PC-9 (cell line): ENCODE measurements around the gene IRX4. TPM values are rescaled to one million over a fixed set of nuclear protein-coding genes. Genes with fewer than 3 reads are reported as not detected.

ENCODE experiments used
- BruUV-seq: library from RNA; stranded (reverse); fragments of 400-500 nt; replicated peaks from 2 replicates; lab custom pipeline; 2021; lab: Mats Ljungman, UMichigan
- CTCF ChIA-PET: fragments of 300-600 bp; sonication (Branson Sonifier 250); formaldehyde crosslinking; loops from one replicate; lab custom pipeline; 2022; ENCODE audit warnings: antibody characterized with exemption; lab: Charles Lee
- POLR2A ChIA-PET: fragments of 300-600 bp; sonication (Branson Sonifier 250); formaldehyde crosslinking; loops from one replicate; lab custom pipeline; 2022; ENCODE audit warnings: antibody characterized with exemption; ENCODE audit not compliant: unreplicated experiment; lab: Charles Lee
- DNase-seq, 2 experiments: peaks; one replicate each; pipeline versions ENCODE4 v3.0.0 to v3.0.0-alpha.2; 2015 to 2022; ENCODE audit warnings: mixed read lengths in 1 of 2
- H2AFZ ChIP-seq: fragments of 200-600 bp; sonication (generic); 2 replicates; pipeline ENCODE4 v1.8.1; 2017; ENCODE audit warnings: antibody characterized with exemption
- H3F3A ChIP-seq: fragments of 200-600 bp; sonication (generic); 2 replicates; pipeline ENCODE4 v1.8.1; 2017; ENCODE audit warnings: antibody characterized with exemption, mild to moderate bottlenecking, low read depth; ENCODE audit not compliant: insufficient read depth
- H3K27ac ChIP-seq: fragments of 200-600 bp; sonication (generic); 2 replicates; pipeline ENCODE4 v1.6.1; 2016; ENCODE audit warnings: mixed run types
- H3K27me3 ChIP-seq: fragments of 200-600 bp; sonication (generic); 2 replicates; pipeline ENCODE4 v1.6.1; 2016; ENCODE audit warnings: low read depth, mixed run types; ENCODE audit not compliant: insufficient read depth
- H3K36me3 ChIP-seq: fragments of 200-600 bp; sonication (generic); 2 replicates; pipeline ENCODE4 v1.6.1; 2016; ENCODE audit warnings: low read depth, mixed run types
- H3K4me1 ChIP-seq: fragments of 200-600 bp; sonication (generic); replicated peaks from 2 replicates; pipeline ENCODE4 v1.6.1; 2016; ENCODE audit warnings: mixed run types; ENCODE audit not compliant: insufficient read depth
- H3K4me2 ChIP-seq: fragments of 200-600 bp; sonication (generic); 2 replicates; pipeline ENCODE4 v1.6.1; 2017; ENCODE audit warnings: mixed run types
- H3K4me3 ChIP-seq: fragments of 200-600 bp; sonication (generic); 2 replicates; pipeline ENCODE4 v1.6.1; 2016; ENCODE audit warnings: mixed run types
- H3K79me2 ChIP-seq: fragments of 200-600 bp; sonication (generic); 2 replicates; pipeline ENCODE4 v1.6.1; 2017; ENCODE audit warnings: low read depth, mixed run types
- H3K9me2 ChIP-seq: fragments of 200-600 bp; sonication (generic); 2 replicates; pipeline ENCODE4 v1.8.1; 2017; ENCODE audit warnings: mild to moderate bottlenecking; ENCODE audit not compliant: insufficient read depth
- H3K9me3 ChIP-seq: fragments of 200-600 bp; sonication (generic); 2 replicates; pipeline ENCODE4 v1.8.1; 2016; ENCODE audit warnings: low read depth; ENCODE audit not compliant: insufficient read depth
- H4K20me1 ChIP-seq: fragments of 200-600 bp; sonication (generic); 2 replicates; pipeline ENCODE4 v1.8.1; 2017; ENCODE audit not compliant: insufficient read depth
- EZH2 ChIP-seq: fragments of 200-600 bp; sonication (generic); IDR thresholded peaks from 2 replicates; pipeline ENCODE4 v1.8.0; 2017; ENCODE audit warnings: antibody characterized with exemption, low read depth
- intact Hi-C: fragments of 100-400 bp; cut with micrococcal nuclease; formaldehyde crosslinking; loops from one replicate; pipeline ENCODE4 v1.10.0; 2022; ENCODE audit not compliant: unreplicated experiment
- total RNA-seq: library from RNA; stranded (reverse); gene quantifications from 2 replicates; pipeline ENCODE4 v1.2.3, GENCODE V29; 2021
- TF ChIP-seq, protein P1 (sequence below): fragments of 200-600 bp; sonication (generic); conservative IDR thresholded peaks from 2 replicates; pipeline ENCODE4 v1.6.1; 2017; ENCODE audit warnings: mixed run types, antibody characterized with exemption, mild to moderate bottlenecking, moderate library complexity

IRX4 gene
- total RNA-seq, 1 experiment from 2014 or later: not detected

- H3K9me2 ChIP-seq: no peaks in the 10 kb centered on the region
- H3K4me2 ChIP-seq: no peak overlapping the region
- no peaks in the 10 kb centered on the region for H3K9me3 ChIP-seq
- CTCF ChIA-PET: no interaction called here
- POLR2A ChIA-PET: no interaction called here
- H3K4me3 ChIP-seq: no peak overlapping the region
- no peaks in the 10 kb centered on the region for H3K79me2 ChIP-seq
- H3K4me1 ChIP-seq: no peaks in the 10 kb centered on the region
- no peaks in the 10 kb centered on the region for H3F3A ChIP-seq
- no peaks in the 10 kb centered on the region for H4K20me1 ChIP-seq
- H3K27me3 ChIP-seq: peaks cover 98% of the 10 kb centered on the region
- no peak for DNase-seq
- intact Hi-C loops: no loop called here
- H3K36me3 ChIP-seq: no peaks in the 10 kb centered on the region
- no peak overlapping the region for H3K27ac ChIP-seq
- TF ChIP-seq, protein P1, sequence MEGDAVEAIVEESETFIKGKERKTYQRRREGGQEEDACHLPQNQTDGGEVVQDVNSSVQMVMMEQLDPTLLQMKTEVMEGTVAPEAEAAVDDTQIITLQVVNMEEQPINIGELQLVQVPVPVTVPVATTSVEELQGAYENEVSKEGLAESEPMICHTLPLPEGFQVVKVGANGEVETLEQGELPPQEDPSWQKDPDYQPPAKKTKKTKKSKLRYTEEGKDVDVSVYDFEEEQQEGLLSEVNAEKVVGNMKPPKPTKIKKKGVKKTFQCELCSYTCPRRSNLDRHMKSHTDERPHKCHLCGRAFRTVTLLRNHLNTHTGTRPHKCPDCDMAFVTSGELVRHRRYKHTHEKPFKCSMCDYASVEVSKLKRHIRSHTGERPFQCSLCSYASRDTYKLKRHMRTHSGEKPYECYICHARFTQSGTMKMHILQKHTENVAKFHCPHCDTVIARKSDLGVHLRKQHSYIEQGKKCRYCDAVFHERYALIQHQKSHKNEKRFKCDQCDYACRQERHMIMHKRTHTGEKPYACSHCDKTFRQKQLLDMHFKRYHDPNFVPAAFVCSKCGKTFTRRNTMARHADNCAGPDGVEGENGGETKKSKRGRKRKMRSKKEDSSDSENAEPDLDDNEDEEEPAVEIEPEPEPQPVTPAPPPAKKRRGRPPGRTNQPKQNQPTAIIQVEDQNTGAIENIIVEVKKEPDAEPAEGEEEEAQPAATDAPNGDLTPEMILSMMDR: no peak
- no peak for TF ChIP-seq EZH2
- no TSS peak for BruUV-seq
- no peak overlapping the region for H2AFZ ChIP-seq
Measured at GRCh38 chr5:1914471-1914870, 31.7 kb upstream of the IRX4 start.

- POLR2A ChIA-PET: no interaction called here
- no peak overlapping the region for H3K27ac ChIP-seq
Measured at GRCh38 chr5:1913578-1913977, 30.9 kb upstream of the IRX4 start.

DNA sequence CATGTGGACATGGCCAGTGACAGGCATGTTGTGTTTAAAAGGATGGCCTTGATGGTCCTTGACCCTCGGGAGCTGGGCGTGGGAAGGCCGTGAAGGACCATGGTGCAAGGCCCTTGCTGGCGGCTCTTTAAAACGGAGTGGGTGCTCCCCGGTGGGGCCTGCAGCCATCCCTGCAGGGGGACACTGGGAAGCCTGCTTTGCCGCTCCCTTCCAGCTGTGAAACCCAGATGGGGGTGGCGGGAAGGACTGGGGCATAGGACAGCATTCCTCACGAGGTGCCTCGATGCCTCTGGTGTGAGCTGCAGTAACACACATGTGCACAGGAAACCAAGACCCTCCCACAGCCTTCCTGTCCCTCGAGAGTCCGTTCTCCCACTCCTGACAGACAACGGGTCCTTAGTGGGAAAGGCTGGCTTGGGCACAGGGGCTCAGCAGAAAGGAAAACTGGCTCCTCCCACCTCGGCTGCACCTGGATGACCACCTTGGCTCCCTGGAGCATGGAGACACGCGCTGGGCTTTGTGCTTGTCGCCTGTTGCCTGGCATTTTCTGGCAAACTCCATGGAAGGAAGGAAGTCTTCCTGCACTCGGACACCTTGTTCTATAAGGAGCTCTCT is 30.3 kb upstream of the IRX4 start:
- no peaks in the 10 kb centered on the region for H3K4me1 ChIP-seq
- no peaks in the 10 kb centered on the region for H3K36me3 ChIP-seq
- H2AFZ ChIP-seq: no peak overlapping the region
- H3K4me2 ChIP-seq: no peak overlapping the region
- no peaks in the 10 kb centered on the region for H4K20me1 ChIP-seq
- no peaks in the 10 kb centered on the region for H3F3A ChIP-seq
- ChIA-PET POLR2A (no interaction called here), CTCF (no interaction called here)
- peaks cover 98% of the 10 kb centered on the region for H3K27me3 ChIP-seq
- no peaks in the 10 kb centered on the region for H3K9me2 ChIP-seq
- no peak overlapping the region for H3K27ac ChIP-seq
- no peak overlapping the region for H3K4me3 ChIP-seq
- no peak for TF ChIP-seq EZH2
- TF ChIP-seq, protein P1: no peak
- no peaks in the 10 kb centered on the region for H3K79me2 ChIP-seq
- DNase-seq: no peak
- intact Hi-C loops: no loop called here
- no peaks in the 10 kb centered on the region for H3K9me3 ChIP-seq
- no TSS peak for BruUV-seq

More at GRCh38 chr5:1913578-1913977, 30.9 kb upstream of the IRX4 start:
- H3K36me3 ChIP-seq: no peaks in the 10 kb centered on the region
- H3K27me3 ChIP-seq: peaks cover 98% of the 10 kb centered on the region
- TF ChIP-seq EZH2: peak; percentile 22; the same call in 1 of the 2 replicates
- TF ChIP-seq, protein P1: no peak
- no peak for DNase-seq
- H3K9me2 ChIP-seq: no peaks in the 10 kb centered on the region
- CTCF ChIA-PET: no interaction called here
- no peaks in the 10 kb centered on the region for H3K79me2 ChIP-seq
- intact Hi-C loops: no loop called here
- H3K4me3 ChIP-seq: no peak overlapping the region
- no peak overlapping the region for H3K4me2 ChIP-seq
- H3K4me1 ChIP-seq: no peaks in the 10 kb centered on the region
- H3F3A ChIP-seq: no peaks in the 10 kb centered on the region
- no peaks in the 10 kb centered on the region for H4K20me1 ChIP-seq
- BruUV-seq: no TSS peak
- no peaks in the 10 kb centered on the region for H3K9me3 ChIP-seq
- no peak overlapping the region for H2AFZ ChIP-seq
